Naive thymus-derived CD4-positive, alpha-beta T cell (primary cell): ENCODE measurements around the gene CCL17. TPM values are rescaled to one million over a fixed set of nuclear protein-coding genes. Genes with fewer than 3 reads are reported as not detected.
"Not testable (repeated sequence)": the region's sequence is repeated elsewhere in the genome, so short reads cannot be mapped to it uniquely, and the experiment has no call there.

ENCODE experiments used
- ATAC-seq: fragments of 150-1000 bp; cut with Tn5 transposase; 2 replicates; pipeline ENCODE4 v1.10.0; 2021; ENCODE audit warnings: mild to moderate bottlenecking, moderate library complexity
- CTCF ChIA-PET: fragments of 350-600 bp; sonication (Branson Sonifier 250); formaldehyde crosslinking; loops from one replicate; lab custom pipeline; 2021; ENCODE audit warnings: antibody characterized with exemption; lab: Charles Lee
- POLR2A ChIA-PET: fragments of 350-600 bp; sonication (Branson Sonifier 250); formaldehyde crosslinking; loops from one replicate; lab custom pipeline; 2021; ENCODE audit warnings: antibody characterized with exemption, inconsistent platforms; lab: Charles Lee
- DNase-seq, 9 donors: peaks; one replicate each; pipeline versions ENCODE4 v3.0.0 to v3.0.0-alpha.2; 2020 to 2022; ENCODE audit warnings: mixed read lengths in 1 of 9
- H3K27ac ChIP-seq: one replicate; pipeline ENCODE4 v1.7.0; 2013; ENCODE audit warnings: mild to moderate bottlenecking, low read depth, low read length, moderate library complexity
- H3K27me3 ChIP-seq, 2 donors: one replicate each; pipeline ENCODE4 v1.7.0; 2013; ENCODE audit warnings: low read length in 2 of 2, mild to moderate bottlenecking in 2 of 2, moderate library complexity in 2 of 2; ENCODE audit not compliant: control insufficient read depth in 2 of 2, insufficient read depth in 2 of 2
- H3K36me3 ChIP-seq, 3 experiments: 1 replicate in 2 of 3; 2 replicates in 1 of 3; pipeline ENCODE4 v1.7.0; 2013; ENCODE audit warnings: low read length in 3 of 3, mild to moderate bottlenecking in 3 of 3, moderate library complexity in 1 of 3; ENCODE audit not compliant: insufficient read depth in 3 of 3, control insufficient read depth in 2 of 3
- H3K4me1 ChIP-seq, 2 donors: one replicate each; pipeline ENCODE4 v1.7.0; 2013; ENCODE audit warnings: low read length in 2 of 2, mild to moderate bottlenecking in 2 of 2, moderate library complexity in 1 of 2; ENCODE audit not compliant: control insufficient read depth in 2 of 2, insufficient read depth in 2 of 2
- H3K4me3 ChIP-seq: 2 replicates; pipeline ENCODE4 v1.7.0; 2013; ENCODE audit warnings: mild to moderate bottlenecking, low read length
- H3K9me3 ChIP-seq, 3 experiments: 1 replicate in 2 of 3; 2 replicates in 1 of 3; pipeline ENCODE4 v1.7.0; 2013; ENCODE audit warnings: low read length in 3 of 3; ENCODE audit not compliant: control insufficient read depth in 2 of 3
- H3K27ac Mint-ChIP-seq, 9 donors: one replicate each; pipeline ENCODE4 v1.8.0; 2020 to 2022; ENCODE audit warnings: mixed read lengths in 9 of 9, mild to moderate bottlenecking in 8 of 9, moderate library complexity in 5 of 9, inconsistent platforms in 2 of 9
- H3K27me3 Mint-ChIP-seq, 5 donors: one replicate each; pipeline ENCODE4 v1.8.0; 2021 to 2022; ENCODE audit warnings: mixed read lengths in 5 of 5, mild to moderate bottlenecking in 1 of 5
- H3K36me3 Mint-ChIP-seq, 5 donors: one replicate each; pipeline ENCODE4 v1.8.0; 2020 to 2022; ENCODE audit warnings: mixed read lengths in 5 of 5, mild to moderate bottlenecking in 3 of 5, inconsistent platforms in 1 of 5
- H3K4me1 Mint-ChIP-seq, 7 donors: one replicate each; pipeline ENCODE4 v1.8.0; 2020 to 2022; ENCODE audit warnings: mixed read lengths in 7 of 7, mild to moderate bottlenecking in 3 of 7, inconsistent platforms in 1 of 7
- H3K4me3 Mint-ChIP-seq, 10 donors: one replicate each; pipeline ENCODE4 v1.8.0; 2020 to 2022; ENCODE audit warnings: mild to moderate bottlenecking in 10 of 10, mixed read lengths in 10 of 10, moderate library complexity in 6 of 10, inconsistent platforms in 2 of 10
- H3K9me3 Mint-ChIP-seq, 11 donors: one replicate each; pipeline ENCODE4 v1.8.0; 2020 to 2022; ENCODE audit warnings: mixed read lengths in 11 of 11, mild to moderate bottlenecking in 4 of 11, inconsistent platforms in 1 of 11, moderate library complexity in 1 of 11
- intact Hi-C, 2 donors: fragments of 100-400 bp; cut with micrococcal nuclease; formaldehyde crosslinking; loops; one replicate each; pipeline ENCODE4 v1.15.1; 2023
- polyA plus RNA-seq, 2 donors: library from polyadenylated mRNA; unstranded; fragments of 300-500 nt; fragmentation: Illumina TruSeq; gene quantifications; one replicate each; pipeline ENCODE4 v1.2.3, GENCODE V29; 2021
- total RNA-seq, 6 experiments: library from RNA in 5 of 6; stranded (reverse) in 5 of 6; gene quantifications; 1 replicate in 5 of 6; 2 replicates in 1 of 6; pipeline ENCODE4 v1.2.3 and lab custom pipeline; 2021 to 2026

CCL17 gene
- total and polyA plus RNA-seq, 7 experiments from 2014 or later = 0.60 TPM; not detected in 6

DNA sequence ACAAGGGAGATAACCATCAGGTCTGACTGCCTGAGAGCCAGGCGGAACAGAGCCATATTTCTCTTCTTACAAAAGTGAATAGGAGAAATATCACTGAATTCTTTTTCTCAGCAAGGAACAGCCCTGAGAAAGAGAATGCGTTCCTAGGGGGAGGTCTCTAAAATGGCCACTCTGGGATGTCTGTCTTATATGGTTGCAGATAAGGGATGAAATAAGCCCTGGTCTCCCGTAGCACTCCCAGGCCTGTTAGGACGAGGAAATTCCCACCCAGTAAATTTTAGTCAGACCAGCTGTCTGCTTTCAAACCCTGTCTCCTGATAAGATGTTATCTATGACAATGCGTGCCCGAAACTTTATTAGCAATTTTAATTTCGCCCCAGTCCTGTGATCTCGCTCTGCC, 35.4 kb downstream of the CCL17 start:
- peaks cover 16 to 49% (median 46%) of the 10 kb centered on the region in 5 donors for H3K36me3 Mint-ChIP-seq
- intact Hi-C loops = loop anchor here in 1 of 2 donors (10.0 kb wide), 1 partner anchor 505 kb away; the partner anchor contains the start of gene HERPUD1

DNA sequence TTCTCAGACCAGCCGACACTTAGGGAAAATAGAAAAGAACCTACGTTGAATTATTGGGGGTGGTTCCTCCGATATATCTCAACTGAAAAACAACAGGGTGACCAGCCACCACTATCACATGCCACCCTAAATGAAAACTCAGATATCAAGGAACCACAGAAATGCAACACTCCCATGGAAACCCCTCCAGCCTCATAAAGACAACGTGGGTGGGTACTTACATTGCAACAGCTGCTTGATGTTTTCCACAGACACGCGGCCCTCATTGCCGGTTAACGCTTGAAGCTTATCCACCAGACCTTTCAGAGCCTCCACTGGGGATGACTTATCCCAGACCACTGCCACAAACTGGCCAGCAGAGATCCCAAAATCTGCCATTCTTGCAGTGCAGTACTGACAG, 36.0 kb downstream of the CCL17 start:
- H3K27ac Mint-ChIP-seq = peak overlapping the region in 1 of 9 donors; percentile 58
- ATAC-seq = not testable (repeated sequence)
- CTCF ChIA-PET = interaction anchor here (0.6 kb wide), 1 partner anchor 426 kb away, joined by 4 read pairs; no protein-coding TSS in a partner anchor

More for the DNA sequence above, 35.4 kb downstream of the CCL17 start:
- H3K27me3 ChIP-seq, H3K27me3 Mint-ChIP-seq, H3K27ac ChIP-seq, ATAC-seq, H3K4me3 ChIP-seq, H3K27ac Mint-ChIP-seq, H3K4me1 ChIP-seq, DNase-seq, H3K4me3 Mint-ChIP-seq, CTCF ChIA-PET: not testable (repeated sequence)
- POLR2A ChIA-PET = interaction anchor here (1.3 kb wide), 1 partner anchor 394 kb away, joined by 4 read pairs; no protein-coding TSS in a partner anchor
- peaks cover 0 to 15% (median 8%) of the 10 kb centered on the region in 11 donors for H3K9me3 Mint-ChIP-seq
- peaks cover 3 to 42% (median 22%) of the 10 kb centered on the region in 7 donors for H3K4me1 Mint-ChIP-seq
- H3K9me3 ChIP-seq = peaks cover 0 to 12% (median 0%) of the 10 kb centered on the region in 3 experiments
- peaks cover 0 to 52% (median 3%) of the 10 kb centered on the region in 3 experiments for H3K36me3 ChIP-seq

DNA sequence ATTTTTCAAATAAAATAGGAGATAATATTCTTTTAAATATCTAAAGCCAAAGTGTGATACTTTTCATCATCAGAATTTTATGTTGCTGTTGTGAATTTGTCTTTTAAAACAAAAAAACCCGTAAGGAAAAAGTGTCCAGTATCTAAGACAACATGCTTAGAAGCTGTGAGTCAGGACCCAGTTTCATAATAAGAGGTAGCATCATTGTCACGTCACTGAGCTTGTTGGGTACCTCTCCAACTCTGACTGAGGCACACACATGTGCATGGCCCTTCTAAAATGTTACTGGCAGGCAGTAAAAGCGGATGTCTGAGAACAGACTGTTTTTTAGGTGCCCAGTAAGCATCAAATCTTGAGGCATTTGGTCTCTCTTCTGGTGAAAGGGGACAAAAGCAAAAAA, 40.1 kb downstream of the CCL17 start:
- intact Hi-C loops = loop anchor here in 1 of 2 donors (10.0 kb wide), 1 partner anchor 510 kb away; the partner anchor contains the start of gene HERPUD1
- POLR2A ChIA-PET = interaction anchor here (1.1 to 1.7 kb wide), 3 partner anchors 18 to 86 kb away, joined by 3 to 5 read pairs (median 3); partner anchors contain the start of gene POLR2C
- ATAC-seq = no peak
- peak overlapping the region in 1 of 9 donors; percentile 30 for H3K27ac Mint-ChIP-seq
- no peak overlapping the region for H3K4me3 ChIP-seq
- H3K27me3 Mint-ChIP-seq = no peaks in the 10 kb centered on the region
- peak overlapping the region in 3 of 10 donors; percentile 23 to 71 (median 39) for H3K4me3 Mint-ChIP-seq
- peaks cover 0 to 13% (median 7%) of the 10 kb centered on the region in 11 donors for H3K9me3 Mint-ChIP-seq
- peaks cover 7 to 17% of the 10 kb centered on the region in 2 donors for H3K4me1 ChIP-seq
- peaks cover 15 to 71% (median 39%) of the 10 kb centered on the region in 7 donors for H3K4me1 Mint-ChIP-seq
- peaks cover 0 to 28% (median 0%) of the 10 kb centered on the region in 3 experiments for H3K36me3 ChIP-seq
- DNase-seq = no peak
- H3K27me3 ChIP-seq = no peaks in the 10 kb centered on the region
- peaks cover 0 to 12% (median 0%) of the 10 kb centered on the region in 3 experiments for H3K9me3 ChIP-seq
- no peak overlapping the region for H3K27ac ChIP-seq
- CTCF ChIA-PET = interaction anchor here (3.1 kb wide), 1 partner anchor 27 kb away, joined by 22 read pairs; no protein-coding TSS in a partner anchor
- peaks cover 8 to 29% (median 23%) of the 10 kb centered on the region in 5 donors for H3K36me3 Mint-ChIP-seq

More for the DNA sequence above, 36.0 kb downstream of the CCL17 start:
- POLR2A ChIA-PET = interaction anchor here (1.3 kb wide), 1 partner anchor 22 kb away, joined by 8 read pairs; the partner anchor contains the start of gene POLR2C
- Histone ChIP-seq H3K36me3 (peaks cover 0 to 46% (median 3%) of the 10 kb centered on the region in 3 experiments), H3K9me3 (peaks cover 0 to 12% (median 0%) of the 10 kb centered on the region in 3 experiments)
- not testable (repeated sequence) for DNase-seq, H3K4me3 Mint-ChIP-seq, H3K27me3 ChIP-seq, H3K27me3 Mint-ChIP-seq, H3K27ac ChIP-seq, H3K4me1 ChIP-seq, H3K4me3 ChIP-seq
- intact Hi-C loops = loop anchor here in 1 of 2 donors (10.0 kb wide), 1 partner anchor 506 kb away; the partner anchor contains the start of gene HERPUD1
- peaks cover 16 to 46% (median 43%) of the 10 kb centered on the region in 5 donors for H3K36me3 Mint-ChIP-seq
- peaks cover 0 to 15% (median 8%) of the 10 kb centered on the region in 11 donors for H3K9me3 Mint-ChIP-seq
- H3K4me1 Mint-ChIP-seq = peaks cover 0 to 44% (median 18%) of the 10 kb centered on the region in 7 donors

DNA sequence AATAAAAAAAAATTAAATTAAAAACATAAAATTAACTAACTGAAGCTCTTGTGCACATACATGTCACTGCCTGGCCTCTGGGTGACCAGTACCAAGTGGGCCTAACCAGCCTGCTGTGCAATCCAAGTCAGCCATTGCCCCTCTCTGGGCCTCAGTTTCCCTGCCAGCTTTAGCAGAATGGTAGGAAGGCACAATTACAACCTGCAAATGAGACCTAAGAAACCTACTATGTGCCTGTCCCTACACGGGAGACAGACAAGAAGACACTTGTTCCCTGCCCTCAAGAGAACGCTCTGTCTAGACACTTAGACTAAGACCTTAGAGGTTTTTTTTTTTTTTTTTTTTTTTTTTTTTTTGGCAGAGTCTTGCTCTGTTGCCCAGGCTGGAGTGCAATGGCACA, 40.9 kb downstream of the CCL17 start:
- H3K27me3 ChIP-seq = no peaks in the 10 kb centered on the region
- H3K36me3 Mint-ChIP-seq = peaks cover 2 to 21% (median 15%) of the 10 kb centered on the region in 5 donors
- no peak overlapping the region for H3K27ac ChIP-seq
- H3K4me3 ChIP-seq = no peak overlapping the region
- intact Hi-C loops = loop anchor here in 1 of 2 donors (10.0 kb wide), 1 partner anchor 511 kb away; the partner anchor contains the start of gene HERPUD1
- H3K9me3 ChIP-seq = peaks cover 0 to 6% (median 0%) of the 10 kb centered on the region in 3 experiments
- H3K27ac Mint-ChIP-seq = no peak overlapping the region
- DNase-seq (no peak), ATAC-seq (no peak)
- peaks cover 15 to 74% (median 40%) of the 10 kb centered on the region in 7 donors for H3K4me1 Mint-ChIP-seq
- peaks cover 0 to 20% (median 0%) of the 10 kb centered on the region in 3 experiments for H3K36me3 ChIP-seq
- ChIA-PET CTCF (interaction anchor here (3.1 kb wide), 1 partner anchor 28 kb away, joined by 22 read pairs; no protein-coding TSS in a partner anchor), POLR2A (interaction anchor here (0.9 to 6.4 kb wide), 4 partner anchors 12 to 85 kb away, joined by 3 to 95 read pairs (median 4); partner anchors contain the start of gene POLR2C)
- no peaks in the 10 kb centered on the region for H3K27me3 Mint-ChIP-seq
- H3K4me1 ChIP-seq = peaks cover 7 to 17% of the 10 kb centered on the region in 2 donors
- H3K4me3 Mint-ChIP-seq = peak overlapping the region in 5 of 10 donors; percentile 45 to 92 (median 78)
- H3K9me3 Mint-ChIP-seq = peaks cover 0 to 6% (median under 1%) of the 10 kb centered on the region in 11 donors

DNA sequence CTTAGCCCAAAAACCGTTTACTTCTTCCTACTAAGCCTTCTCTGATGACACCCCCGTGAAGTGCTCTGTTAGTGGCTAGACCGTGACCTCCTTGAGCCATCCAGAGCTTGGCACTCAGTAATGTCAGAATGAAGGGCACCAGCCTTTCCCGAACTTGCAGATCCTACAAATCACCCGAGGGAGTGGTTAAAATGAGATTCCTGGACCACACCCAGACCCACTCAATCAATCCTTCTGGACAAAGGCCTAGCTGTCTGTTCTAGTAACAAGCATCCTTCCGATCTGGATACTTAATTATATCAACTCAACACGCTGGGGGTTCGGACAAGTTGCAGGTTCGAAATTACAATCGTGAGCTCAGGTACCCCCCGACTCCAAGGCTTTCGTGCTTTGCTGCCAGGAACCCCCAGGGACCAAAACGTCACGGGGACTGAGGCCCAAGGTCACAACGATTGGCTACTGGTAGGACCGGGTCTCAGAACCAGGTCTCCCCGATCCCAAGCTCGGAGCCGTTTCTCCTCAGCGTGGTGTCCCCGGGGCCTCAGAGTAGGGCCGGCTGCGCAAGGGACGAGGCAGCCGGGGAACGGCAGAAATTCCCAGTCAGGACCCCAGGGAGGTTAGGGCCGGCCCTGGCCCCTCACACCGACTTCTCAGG, 42.1 kb downstream of the CCL17 start:
- ChIA-PET CTCF (interaction anchor here (0.5 to 3.1 kb wide), 6 partner anchors 13 to 147 kb away, joined by 3 to 22 read pairs (median 6); partner anchors contain the start of gene POLR2C), POLR2A (interaction anchor here (0.6 to 6.4 kb wide), 20 partner anchors 8 to 289 kb away, joined by 3 to 95 read pairs (median 6); partner anchors contain the start of genes ADGRG5, ARL2BP, DOK4 and KATNB1)
- Mint-ChIP-seq H3K4me3 (peak overlapping the region; percentile 90 to 97 (median 92)), H3K36me3 (peaks cover 4 to 11% (median 6%) of the 10 kb centered on the region in 5 donors), H3K4me1 (peaks cover 15 to 66% (median 45%) of the 10 kb centered on the region in 7 donors), H3K27ac (peak overlapping the region; percentile 75 to 96 (median 90)), H3K27me3 (no peaks in the 10 kb centered on the region), H3K9me3 (peaks cover 0 to 2% (median 0%) of the 10 kb centered on the region in 11 donors)
- peak; percentile 21 for ATAC-seq
- DNase-seq = peak in 2 of 9 donors; percentile 20 to 40
- peaks cover 7 to 17% of the 10 kb centered on the region in 2 donors for H3K4me1 ChIP-seq
- peak overlapping the region; percentile 87 for H3K27ac ChIP-seq
- H3K4me3 ChIP-seq = peak overlapping the region; percentile 84
- peaks cover 0 to 18% (median 0%) of the 10 kb centered on the region in 3 experiments for H3K36me3 ChIP-seq
- intact Hi-C loops = loop anchor here (1.0 to 10.0 kb wide), 14 partner anchors 12 to 1184 kb away; partner anchors contain the start of genes KATNB1 (in 2 of the 2), POLR2C (in 2 of the 2), PSME3IP1 (in 2 of the 2) and RSPRY1 (in 2 of the 2)
- no peaks in the 10 kb centered on the region for H3K27me3 ChIP-seq
- no peaks in the 10 kb centered on the region for H3K9me3 ChIP-seq
